Stimulated activated CD8-positive, alpha-beta memory T cell treated with anti-CD3 and anti-CD28 coated beads, Interleukin-12 subunit alpha, Interleukin-12 subunit beta, amount 100 ng/mL, for 4 hours (primary cell): ENCODE measurements around the gene TTC33.

Experiments used
- DNase-seq: peaks from one replicate; pipeline ENCODE4 v3.0.0-alpha.2; 2020; ENCODE audit warnings: low read depth

Gene TTC33

DNA sequence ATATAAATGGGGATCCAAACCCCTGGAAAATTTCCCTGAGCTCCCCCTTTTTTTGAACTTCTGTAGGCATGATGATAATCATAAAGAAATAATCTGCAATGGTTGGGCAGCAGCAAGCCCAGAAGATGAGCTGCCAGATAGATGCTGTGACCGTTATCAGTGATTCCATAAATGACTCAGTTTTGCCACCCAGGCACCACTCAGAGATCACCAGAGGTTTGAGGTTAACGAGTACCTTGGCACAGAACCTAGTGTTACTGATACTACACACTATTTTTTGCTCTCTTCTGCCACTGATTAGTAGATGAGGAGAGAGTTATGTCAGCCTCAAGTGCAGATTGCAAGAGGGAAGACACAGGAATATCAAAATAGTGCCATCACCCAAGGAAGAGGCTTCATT, 275.4 kb downstream of the TTC33 start:
- DNase-seq: peak; percentile 24

DNA sequence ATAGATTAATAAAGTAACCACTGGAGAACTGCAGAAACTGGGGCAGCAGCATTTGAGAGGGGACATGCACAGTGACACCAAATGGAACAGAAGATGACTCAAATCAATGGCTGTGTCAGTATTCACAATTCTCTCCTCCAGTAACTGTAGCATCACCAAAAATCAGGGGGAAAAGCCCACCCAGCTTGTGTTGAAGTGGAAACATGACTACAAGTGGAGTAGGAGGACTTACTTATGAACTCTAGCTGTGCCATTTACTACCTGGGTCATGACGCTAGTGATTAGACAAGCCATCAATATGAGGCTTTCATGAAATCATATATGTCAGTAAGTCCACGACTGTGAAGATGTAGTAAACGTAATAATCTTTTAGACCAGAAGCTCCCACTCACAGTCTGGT, 275.8 kb downstream of the TTC33 start:
- DNase-seq: no peak

DNA sequence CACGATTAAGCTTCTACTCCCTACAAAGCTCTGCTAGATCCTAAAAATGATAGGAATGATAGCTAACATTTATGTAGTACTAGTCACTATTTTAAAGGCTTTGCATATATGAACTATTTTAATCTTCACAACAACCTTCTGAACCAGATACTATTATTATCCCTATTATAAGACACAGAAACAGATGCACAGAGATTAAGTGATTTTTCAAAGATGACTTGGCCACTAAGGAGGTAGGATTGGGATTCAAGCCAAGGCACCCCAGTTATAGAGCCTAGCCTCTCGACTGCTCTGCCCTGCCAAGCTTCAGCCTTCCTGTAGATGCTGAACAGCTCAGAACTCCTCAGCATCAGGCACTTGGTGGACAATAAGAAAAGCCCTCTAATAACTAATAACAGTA, 277.0 kb downstream of the TTC33 start:
- DNase-seq: no peak

DNA sequence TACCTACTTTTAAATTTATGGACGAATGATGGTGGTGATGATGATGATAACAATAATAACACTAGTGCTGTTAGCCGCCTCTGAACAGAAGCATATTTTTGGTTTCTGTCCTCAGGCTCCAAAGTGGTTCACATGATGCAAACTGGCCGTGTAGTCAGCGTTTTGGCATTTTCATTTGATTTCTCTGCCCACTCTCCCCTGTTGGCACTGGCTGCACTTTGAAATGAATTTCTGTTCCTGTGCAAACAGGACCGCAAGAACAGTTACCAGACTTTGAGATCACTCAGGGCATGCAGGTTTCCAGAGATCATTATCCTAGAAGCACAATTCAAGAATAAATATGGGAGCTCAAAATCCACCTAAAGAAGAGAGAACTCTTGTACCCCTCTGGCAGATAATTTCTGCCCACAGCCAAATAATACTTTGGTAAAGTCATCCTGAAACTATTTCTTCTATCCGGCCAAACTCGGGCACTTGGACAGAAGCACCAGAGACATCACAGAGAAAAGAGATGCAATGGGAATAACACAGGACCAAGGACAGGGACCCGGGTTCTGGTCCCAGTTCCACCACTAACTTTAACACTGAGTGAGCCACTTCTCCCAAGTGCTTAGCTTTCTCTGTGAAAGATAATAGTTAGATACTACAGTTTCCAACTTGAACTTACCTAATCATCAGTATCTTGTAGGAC, 277.8 kb downstream of the TTC33 start:
- no peak for DNase-seq

DNA sequence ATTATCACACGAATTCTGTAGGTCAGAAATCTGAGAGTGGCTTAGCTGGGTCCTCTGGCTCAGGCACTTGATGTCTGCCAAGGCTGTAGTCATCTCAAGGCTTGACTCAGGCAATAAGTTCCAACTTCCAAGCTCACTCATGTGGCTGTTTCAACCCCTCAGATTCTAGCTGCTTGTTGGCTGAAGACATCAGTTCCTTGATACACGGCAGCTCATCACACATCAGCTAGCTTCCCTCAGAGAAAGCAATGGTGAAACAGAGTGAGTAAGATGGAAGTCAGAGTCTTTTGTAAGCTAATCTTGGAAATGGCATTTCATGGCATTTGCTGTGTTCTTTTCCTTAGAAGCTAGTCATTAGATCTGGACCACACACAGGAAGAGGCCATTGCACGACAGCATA, 280.2 kb downstream of the TTC33 start:
- no peak for DNase-seq

DNA sequence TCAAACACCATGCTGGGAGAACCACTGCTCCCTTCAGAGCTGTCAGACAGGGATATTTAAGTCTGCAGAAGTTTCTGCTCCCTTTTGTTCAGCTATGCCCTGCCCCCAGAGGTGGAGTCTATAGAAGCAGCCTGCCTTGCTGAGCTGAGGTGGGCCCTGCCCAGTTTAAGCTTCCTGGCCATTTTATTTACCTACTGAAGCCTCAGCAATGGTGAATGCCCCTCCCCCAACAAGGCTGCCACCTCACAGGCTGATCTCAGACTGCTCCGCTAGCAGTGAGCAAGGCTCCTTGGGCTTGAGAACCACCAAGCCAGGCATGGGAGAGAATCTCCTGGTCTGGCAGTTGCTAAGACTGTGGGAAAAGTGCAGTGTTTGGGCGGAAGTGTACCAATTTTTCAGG, 281.5 kb downstream of the TTC33 start:
- no peak for DNase-seq

DNA sequence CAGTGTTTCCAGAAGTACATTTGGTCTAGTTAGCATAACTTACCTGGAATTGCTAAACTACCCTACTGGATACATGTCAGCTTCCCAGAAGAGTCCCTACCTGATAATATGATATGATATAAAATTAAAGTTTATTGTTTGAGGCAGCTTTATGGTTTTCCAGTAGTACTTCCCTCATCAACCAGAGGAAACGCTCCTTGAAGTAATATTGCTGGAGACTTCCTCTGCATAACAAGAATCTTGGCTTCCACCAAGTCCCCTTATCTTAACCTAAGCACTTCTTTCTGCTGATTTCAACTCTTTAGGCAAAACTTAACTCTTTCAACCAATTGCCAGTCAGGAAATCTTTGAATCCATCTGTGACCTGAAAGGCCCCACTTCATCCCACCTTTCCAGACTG, 290.3 kb downstream of the TTC33 start:
- DNase-seq: no peak

DNA sequence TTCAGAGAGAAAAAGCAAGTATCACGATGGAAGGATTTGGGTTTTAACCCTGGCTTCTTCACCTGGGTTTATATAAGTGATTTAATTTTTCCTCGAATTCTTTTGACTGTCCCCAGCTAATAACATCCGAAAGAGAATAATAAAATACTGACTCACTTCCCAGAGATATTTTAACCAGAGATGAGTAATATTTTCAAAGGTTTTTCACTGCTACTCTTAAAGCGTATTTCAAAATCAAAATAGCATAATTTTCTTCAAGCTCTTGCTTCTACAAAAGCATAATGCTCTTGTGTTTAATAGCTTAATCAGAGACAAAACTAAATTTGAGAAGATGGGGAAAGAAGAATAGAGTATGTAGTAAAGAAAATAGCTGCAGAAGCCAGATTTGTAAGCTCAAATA, 291.2 kb downstream of the TTC33 start:
- DNase-seq: no peak
